PFSK-1 (cell line): ENCODE results near the gene TRAPPC6A.

Experiments used
- POLR2AphosphoS5 ChIP-seq: IDR thresholded peaks from 2 replicates; pipeline ENCODE4 v1.6.1; 2012; ENCODE audit warnings: low read depth, mild to moderate bottlenecking, control low read depth, low read length, moderate library complexity
- REST ChIP-seq, 2 experiments: IDR thresholded peaks; 2 replicates each; pipeline versions ENCODE4 v1.6.1 to v1.8.0; 2011 to 2012; ENCODE audit warnings: low read depth in 2 of 2, low read length in 2 of 2, control low read depth in 1 of 2, inconsistent platforms in 1 of 2, mild to moderate bottlenecking in 1 of 2, moderate library complexity in 1 of 2; ENCODE audit not compliant: insufficient read depth in 1 of 2
- SIN3A ChIP-seq: IDR thresholded peaks from 2 replicates; pipeline ENCODE4 v1.6.1; 2012; ENCODE audit warnings: mild to moderate bottlenecking, low read length, moderate library complexity, borderline replicate concordance; ENCODE audit not compliant: insufficient read depth
- TAF1 ChIP-seq: IDR thresholded peaks from 2 replicates; pipeline ENCODE4 v1.6.1; 2012; ENCODE audit warnings: low read length, control low read depth, borderline replicate concordance; ENCODE audit not compliant: insufficient read depth

- TF ChIP-seq POLR2AphosphoS5 = no peak
- TF ChIP-seq SIN3A = no peak
- TF ChIP-seq REST (IDR thresholded peaks at IDR 0.05; ENCODE audit: insufficient read depth in 1 of 2, low read depth in 2 of 2, low read length in 2 of 2) = no peak
- TF ChIP-seq TAF1 = no peak
Measured at GRCh38 chr19:45117167-45117594, 60.9 kb downstream of the TRAPPC6A start.
